Measurements from ENCODE around the gene FRMD4A.
"Not testable (repeated sequence)": the region's sequence is repeated elsewhere in the genome, so short reads cannot be mapped to it uniquely, and the experiment has no call there.

The FRMD4A gene

GRCh38 chr10:14235566-14236195, 95.0 kb downstream of the FRMD4A start:
- no peak for DNase-seq

DNA sequence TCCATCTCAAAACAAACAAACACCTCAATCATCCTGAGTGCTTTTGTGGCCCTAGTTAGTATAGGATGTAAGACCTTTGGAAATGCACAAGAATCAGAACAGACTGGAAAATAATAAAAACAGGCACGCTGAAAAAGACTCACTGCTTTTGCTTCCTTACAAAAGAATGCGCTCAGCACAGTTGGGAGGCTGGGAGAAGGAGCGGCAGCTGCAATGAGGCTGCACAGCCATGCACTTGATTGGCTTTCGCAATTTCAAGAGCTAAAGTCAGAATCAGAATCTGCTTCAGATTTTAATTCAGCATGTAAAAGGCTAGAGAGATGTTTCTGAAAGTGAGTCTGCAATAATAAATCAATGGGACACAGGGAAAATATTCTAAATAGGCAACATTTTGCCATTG, 97.2 kb downstream of the FRMD4A start:
- DNase-seq = no peak

DNA sequence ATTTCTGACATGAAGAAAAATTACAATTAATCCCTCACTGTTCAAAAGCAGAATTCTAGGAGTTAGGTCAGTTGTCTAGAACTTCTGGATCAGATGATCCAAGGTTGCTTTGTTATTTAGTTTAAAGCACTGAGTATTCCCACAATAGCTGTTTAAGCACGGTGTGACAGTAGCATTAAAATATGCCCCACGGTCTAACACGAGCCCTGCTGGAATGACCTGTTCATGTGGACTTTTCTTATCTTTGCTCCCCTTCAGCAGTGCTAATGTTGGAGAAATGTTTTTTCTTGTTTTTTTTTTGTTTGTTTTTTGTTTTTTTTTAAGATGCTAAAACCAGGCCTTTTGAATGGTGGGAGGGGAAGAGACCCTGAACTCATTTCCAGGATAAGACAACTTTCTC, 101.9 kb downstream of the FRMD4A start:
- DNase-seq = not testable (repeated sequence)

- no peak for DNase-seq
Observed at GRCh38 chr10:14225379-14225778, 105.3 kb downstream of the FRMD4A start.

DNA sequence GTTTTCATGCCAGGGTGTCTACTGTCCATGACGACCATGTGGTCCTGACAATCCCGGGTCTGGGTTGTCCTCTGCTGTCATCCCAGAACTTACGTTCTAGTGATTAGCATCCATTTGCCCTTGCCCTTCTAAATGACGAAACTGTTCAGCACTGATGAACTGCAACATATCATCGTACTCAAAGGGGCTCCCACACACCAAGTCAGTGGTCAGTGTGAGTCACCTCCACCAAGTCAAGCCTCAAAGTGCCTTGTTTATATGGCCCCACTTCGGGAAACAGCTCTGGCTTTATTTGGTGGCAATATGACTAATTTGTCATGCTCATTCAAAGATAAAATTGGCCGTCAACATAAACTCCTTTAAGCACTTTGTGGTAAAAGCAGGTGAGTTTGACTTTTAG, 110.7 kb downstream of the FRMD4A start:
- no peak for DNase-seq

DNA sequence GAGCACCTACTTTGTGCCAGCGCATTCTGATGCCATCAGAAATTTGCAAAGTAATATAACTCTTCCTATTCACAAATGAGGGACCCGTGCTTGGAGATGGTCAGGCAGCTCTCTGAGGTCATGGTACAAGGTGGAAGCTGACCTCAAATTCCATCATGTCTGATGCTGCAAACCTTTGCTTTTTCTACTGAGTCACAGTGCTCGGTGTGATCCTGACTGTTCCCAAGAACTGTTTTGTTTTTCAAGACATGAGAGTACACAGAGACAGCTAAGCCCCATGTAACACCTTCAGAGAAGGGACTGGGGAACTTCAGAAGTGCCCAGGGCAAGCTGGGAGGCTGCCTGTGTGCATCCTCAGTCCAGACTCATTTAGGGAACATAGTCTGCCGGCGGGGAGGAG, 111.3 kb downstream of the FRMD4A start:
- DNase-seq = no peak

- DNase-seq = no peak
Observed at GRCh38 chr10:14215641-14216040, 115.1 kb downstream of the FRMD4A start.

DNA sequence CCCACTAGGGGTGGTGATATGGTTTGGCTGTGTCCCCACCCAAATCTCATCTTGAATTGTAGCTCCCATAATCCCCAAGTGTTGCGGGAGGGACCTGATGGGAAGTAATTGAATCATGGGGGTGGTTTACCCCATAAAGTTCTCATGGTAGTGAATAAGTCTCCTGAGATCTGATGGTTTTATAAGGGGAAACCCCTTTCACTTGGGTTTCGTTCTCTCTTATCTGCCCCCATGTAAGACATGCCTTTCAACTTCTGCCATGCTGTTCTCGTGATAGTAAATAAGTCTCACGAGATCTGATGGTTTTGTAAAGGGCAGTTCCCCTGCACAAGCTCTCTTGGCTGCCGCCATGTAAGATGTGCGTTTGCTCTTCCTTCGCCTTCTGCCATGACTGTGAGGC, 117.0 kb downstream of the FRMD4A start:
- not testable (repeated sequence) for DNase-seq

- no peak for DNase-seq
Observed at GRCh38 chr10:14211610-14212009, 119.1 kb downstream of the FRMD4A start.

DNA sequence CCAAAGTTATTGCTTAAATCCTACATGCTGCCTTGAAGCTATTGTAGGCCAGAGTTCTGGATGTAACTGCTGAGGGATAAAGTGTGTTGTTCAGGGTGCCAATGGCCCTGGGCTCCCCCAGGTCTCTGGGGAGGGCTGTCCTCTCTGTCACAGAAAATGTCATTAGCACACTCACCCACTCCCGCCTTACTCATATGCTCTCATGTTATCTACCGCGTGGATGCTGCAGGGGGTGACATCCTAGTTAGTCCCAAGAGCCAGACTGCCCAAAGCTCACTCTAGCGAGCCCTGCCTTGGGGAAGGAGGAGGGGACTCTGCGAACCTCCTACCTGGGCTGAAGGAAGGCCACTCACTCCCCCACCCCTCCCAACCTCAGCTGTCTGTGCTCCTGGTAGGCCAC, 122.5 kb downstream of the FRMD4A start:
- no peak for DNase-seq

DNA sequence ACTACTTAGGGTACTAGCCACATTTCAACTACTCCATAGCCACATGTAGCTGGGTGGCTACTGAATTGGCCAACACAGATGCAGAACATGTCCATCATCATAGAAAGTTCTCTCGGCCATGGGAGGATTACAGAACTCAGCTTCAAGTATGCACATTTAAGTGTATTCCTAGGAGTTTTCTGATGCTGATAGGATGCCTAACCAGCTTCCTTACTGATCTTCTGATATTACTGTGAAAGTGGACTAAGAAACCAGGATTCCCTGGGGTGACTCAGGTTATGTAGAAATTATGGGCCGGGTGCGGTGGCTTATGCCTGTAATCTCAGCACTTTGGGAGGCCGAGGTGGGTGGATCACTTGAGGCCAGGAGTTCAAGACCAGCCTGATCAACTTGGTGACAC, 125.5 kb downstream of the FRMD4A start:
- no peak for DNase-seq

DNA sequence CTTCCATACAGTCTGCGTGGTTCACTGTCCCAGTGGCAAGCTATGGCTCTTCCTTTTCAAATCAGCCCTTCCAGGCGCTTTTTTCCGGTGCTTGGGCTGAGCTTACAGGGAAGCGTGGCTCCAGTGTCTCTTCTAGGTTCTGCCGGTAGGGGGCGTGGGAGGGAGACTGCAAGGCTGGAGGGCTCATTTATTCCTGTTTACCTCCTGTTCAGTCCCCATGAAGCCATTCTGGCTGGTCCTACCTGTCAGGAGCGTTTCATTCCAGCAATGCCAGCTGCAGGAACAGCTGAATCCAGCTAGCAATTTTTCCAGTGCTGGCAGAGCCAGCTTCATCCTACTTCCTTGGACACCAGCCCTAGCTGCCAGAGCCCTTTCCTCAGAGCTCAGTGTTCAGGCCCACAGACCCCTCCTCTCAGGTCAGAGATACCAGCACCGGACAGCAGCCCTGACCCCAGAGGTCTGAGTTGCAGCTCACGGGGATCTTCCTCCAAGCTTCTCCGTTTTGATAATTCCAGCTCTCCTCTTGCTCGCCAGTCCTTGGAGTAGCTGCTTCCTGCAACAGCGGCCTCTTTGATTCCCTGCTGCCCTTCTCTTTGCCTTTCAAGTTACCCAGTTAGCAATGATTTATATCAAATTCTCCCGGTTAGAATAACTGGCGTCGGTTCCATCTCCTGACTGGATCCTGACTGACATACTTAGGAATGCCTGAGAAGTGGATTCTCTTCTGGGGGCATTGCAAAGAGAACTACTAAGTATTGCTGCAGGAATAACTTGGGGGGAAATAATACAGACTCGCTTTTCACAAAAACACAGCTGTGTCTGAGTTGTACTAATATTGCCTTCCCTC, 129.8 kb downstream of the FRMD4A start:
- no peak for DNase-seq

DNA sequence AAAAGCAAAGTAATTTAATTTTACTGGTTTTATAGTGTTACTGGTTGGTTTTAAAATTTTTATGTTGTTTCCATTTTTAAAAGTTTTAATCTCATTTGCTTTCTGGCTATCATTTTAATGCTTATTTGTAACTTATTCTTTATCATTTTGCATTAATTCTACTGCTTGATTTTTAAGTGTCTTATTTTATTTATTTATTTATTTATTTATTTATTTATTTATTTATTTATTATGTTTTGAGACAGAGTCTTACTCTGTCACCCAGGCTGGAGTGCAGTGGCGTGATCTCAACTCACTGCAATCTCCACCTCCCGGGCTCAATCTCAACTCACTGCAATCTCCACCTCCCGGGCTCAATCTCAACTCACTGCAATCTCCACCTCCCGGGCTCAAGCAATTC, 131.6 kb downstream of the FRMD4A start:
- DNase-seq = not testable (repeated sequence)

DNA sequence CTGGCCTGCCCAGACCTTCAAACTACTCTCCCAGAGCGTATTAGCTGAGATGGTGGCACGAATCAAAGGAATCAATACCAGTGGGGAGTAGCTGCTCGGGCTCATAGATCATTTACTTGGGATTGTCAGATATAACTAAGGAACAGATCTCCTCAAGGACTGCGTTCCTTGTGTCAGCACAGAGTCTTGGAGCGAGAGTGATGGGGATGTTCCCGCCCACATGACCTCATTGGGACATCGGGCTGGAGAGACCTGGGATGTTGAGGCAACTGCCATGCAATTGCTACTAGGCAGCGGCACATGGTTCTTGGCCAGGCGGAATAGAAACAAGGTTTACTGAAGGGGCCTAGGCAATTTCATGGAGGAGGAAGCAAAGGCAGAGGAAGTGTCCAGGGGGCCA, 132.6 kb downstream of the FRMD4A start:
- no peak for DNase-seq

DNA sequence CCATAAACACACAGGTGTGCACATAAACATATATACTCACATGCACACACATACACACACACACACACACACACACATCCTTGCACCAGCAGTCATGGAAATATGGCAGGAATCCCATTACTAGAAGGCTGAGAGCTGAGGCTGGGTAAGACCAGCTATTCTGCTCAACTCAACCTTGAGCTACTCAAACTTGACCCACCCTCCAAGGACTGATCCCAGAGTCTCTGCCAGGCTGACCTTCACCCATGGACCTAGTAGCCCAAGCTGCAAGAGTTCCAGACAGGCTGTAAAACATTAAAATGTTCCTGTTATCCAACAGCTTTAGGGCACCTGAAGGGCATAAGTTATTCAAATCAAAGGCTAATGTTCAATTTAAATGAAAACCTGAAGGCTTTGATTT, 134.6 kb downstream of the FRMD4A start:
- DNase-seq = no peak

GRCh38 chr10:14195433-14195832, 135.3 kb downstream of the FRMD4A start:
- DNase-seq = no peak

DNA sequence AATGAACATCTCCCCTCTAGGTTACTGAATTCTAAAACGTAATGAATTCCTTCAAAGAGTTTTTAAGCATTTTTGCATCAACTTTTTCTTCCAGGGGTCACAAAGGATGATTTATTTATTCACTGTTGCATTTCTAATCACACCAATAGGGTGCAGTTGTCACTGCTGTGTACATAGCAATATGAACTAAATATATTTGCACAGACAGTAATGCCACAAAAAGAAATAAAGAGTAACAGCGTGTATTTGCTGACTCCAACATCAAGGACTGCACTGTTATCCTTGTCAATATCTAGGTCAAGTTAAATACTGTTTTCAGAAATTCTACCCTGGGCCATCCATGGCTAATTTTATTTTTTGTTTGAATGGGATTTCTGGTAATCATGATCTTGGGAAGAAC, 138.0 kb downstream of the FRMD4A start:
- DNase-seq = no peak

DNA sequence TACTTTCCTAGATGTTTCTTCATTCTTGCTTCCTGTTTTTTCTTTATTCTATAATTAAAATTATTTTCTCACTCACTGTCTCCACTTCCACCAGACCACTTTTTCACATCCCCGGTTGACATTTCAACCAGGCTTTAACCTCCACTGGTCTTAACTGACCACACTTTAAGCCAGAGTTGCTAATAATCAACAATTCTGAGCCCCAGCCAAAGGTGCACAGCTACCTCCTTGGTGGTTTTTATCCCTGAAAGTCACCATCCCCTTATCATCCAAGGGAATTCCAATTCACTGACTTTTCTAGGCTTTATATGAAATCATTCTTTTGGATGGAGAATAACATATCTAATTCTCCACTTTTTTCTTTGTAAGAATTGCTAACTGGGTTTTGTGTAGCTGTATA, 138.9 kb downstream of the FRMD4A start:
- no peak for DNase-seq

DNA sequence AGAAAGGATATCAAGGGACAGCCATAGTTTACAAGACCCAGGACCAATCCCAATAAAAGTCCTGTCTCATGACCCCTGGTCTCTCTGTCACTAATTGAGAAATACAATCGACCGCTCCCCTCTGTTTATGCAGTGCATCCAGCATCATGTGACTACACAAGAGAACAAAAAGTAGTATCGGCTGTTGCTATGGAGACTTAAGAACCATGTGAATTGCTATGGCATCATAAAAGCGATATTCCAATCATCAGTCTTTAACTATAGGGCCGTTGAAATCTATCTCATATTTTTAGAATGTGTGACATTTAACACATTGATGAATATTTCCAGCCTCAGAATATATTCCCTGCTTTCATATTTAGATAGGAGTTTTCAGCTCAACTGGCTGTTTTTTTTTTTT, 139.3 kb downstream of the FRMD4A start:
- no peak for DNase-seq

DNA sequence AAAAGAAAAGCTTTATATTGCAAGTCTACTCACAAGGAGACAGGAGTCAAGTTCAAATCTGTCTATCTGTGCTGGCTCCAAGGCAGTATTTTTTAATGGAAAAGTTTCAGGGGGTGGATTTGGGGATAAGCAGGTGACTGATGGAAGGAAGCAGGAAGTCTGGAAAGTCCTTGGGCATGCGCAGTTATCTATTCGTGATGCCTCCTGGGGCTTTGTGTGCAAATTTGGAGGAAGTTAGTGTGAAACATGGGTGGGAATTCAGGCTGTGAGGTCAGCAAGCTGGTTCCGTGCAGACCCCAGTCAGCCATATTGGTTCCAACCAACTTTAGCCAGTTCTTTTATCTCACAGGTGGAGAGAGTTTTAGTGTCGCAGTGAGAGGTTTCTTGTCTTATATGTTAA, 140.0 kb downstream of the FRMD4A start:
- DNase-seq = no peak

- no peak for DNase-seq
Observed at GRCh38 chr10:14186245-14186644, 144.5 kb downstream of the FRMD4A start.

DNA sequence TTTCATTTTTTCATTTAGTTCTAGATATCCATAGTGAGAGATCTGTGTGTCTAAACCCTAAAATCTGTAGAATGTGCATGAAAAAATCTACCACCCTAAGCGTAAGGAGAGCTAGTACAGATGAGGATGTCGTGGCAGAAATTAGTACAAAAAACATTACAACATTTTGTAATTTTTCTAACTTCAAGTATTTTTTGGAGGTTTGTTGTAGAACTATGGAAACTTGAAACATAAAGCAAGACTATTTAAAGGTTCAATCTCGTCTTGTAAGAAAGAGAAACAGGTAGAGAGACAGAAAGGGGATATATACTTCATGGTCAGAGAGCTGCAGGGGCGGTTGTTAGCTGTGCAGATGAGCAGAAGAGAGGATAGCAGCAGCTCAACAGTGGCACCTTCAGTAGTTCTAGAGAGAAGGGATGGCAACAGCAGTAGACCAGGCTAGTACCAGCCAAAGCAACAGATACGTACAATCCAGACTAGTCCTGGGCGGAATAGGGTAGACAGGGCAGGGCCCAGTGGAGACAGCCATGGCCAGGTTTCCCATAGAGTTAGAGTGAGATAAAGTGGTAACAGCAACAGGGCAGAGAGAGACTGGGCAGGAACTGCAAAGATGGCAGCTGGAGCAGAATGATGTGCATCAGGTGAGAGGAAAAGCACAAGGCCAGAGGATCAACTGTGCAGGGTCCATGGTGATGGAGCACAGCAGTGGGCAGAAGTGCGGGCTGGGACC, 145.2 kb downstream of the FRMD4A start:
- DNase-seq = no peak

DNA sequence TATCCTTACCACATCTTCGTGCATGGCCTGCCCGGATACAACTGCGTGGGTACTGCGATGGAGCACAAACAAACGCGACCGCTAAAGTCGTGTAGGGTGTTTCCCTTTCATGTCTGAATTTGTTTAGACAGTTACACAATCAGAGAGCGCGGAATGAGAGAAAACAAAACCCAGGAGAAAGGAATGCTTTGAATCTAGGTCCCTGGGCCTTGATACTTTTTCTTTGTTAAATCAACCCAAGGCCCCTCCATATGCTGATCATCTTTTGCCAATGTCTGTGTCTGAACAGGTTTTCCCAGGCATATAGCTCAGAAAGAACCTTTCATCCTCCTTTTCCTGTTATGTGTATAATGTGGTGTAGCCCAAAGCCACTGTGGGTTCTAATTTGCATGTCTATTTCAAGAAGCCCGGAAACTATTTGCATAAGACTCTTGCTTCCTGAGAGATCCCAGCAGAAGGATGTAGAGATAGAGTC, 145.8 kb downstream of the FRMD4A start:
- DNase-seq = no peak

GRCh38 chr10:14182781-14183180, 147.9 kb downstream of the FRMD4A start:
- no peak for DNase-seq
